Smooth muscle cell (in vitro differentiated cells): ENCODE data around the gene SCAMP3. TPM values are rescaled to one million over a fixed set of nuclear protein-coding genes. Genes with fewer than 3 reads are reported as not detected.
A peak's percentile ranks its signal among the peaks of the same experiment; 100 is the strongest.

Experiments
- DNase-seq: peaks from one replicate; lab custom pipeline; 2025; ENCODE audit not compliant: unreplicated experiment; lab: John Stamatoyannopoulos, UW
- H2AFZ ChIP-seq: fragments of 200-600 bp; sonication (generic); 2 replicates; pipeline ENCODE4 v1.6.0; 2016; ENCODE audit warnings: antibody characterized with exemption, low read depth, mild to moderate bottlenecking
- H3F3A ChIP-seq: fragments of 200-600 bp; sonication (generic); 2 replicates; pipeline ENCODE4 v1.6.0; 2017; ENCODE audit warnings: antibody characterized with exemption, low read depth
- H3K27ac ChIP-seq: fragments of 200-600 bp; sonication (generic); 2 replicates; pipeline ENCODE4 v1.5.1; 2016; ENCODE audit warnings: low read depth, mild to moderate bottlenecking
- H3K27me3 ChIP-seq: fragments of 200-600 bp; sonication (generic); 2 replicates; pipeline ENCODE4 v1.6.1; 2016; ENCODE audit warnings: low read depth, mild to moderate bottlenecking
- H3K36me3 ChIP-seq: fragments of 200-600 bp; sonication (generic); 2 replicates; pipeline ENCODE4 v1.5.1; 2016; ENCODE audit warnings: low read depth
- H3K4me1 ChIP-seq: fragments of 200-600 bp; sonication (generic); 2 replicates; pipeline ENCODE4 v1.5.1; 2016; ENCODE audit warnings: low read depth
- H3K4me2 ChIP-seq: fragments of 200-600 bp; sonication (generic); 2 replicates; pipeline ENCODE4 v1.6.0; 2016; ENCODE audit warnings: mild to moderate bottlenecking
- H3K4me3 ChIP-seq: fragments of 200-600 bp; sonication (generic); 2 replicates; pipeline ENCODE4 v1.5.1; 2016; ENCODE audit warnings: mild to moderate bottlenecking
- H3K79me2 ChIP-seq: fragments of 200-600 bp; sonication (generic); 2 replicates; pipeline ENCODE4 v1.6.0; 2016; ENCODE audit warnings: low read depth, mild to moderate bottlenecking
- H3K9ac ChIP-seq: fragments of 200-600 bp; sonication (generic); 2 replicates; pipeline ENCODE4 v1.6.0; 2016; ENCODE audit warnings: low read depth
- H3K9me3 ChIP-seq: fragments of 200-600 bp; sonication (generic); replicated peaks from 2 replicates; pipeline ENCODE4 v1.5.1; 2016; ENCODE audit warnings: low read depth
- H4K20me1 ChIP-seq: fragments of 200-600 bp; sonication (generic); 2 replicates; pipeline ENCODE4 v1.6.0; 2016; ENCODE audit warnings: low read depth
- CTCF ChIP-seq: fragments of 200-600 bp; sonication (generic); IDR thresholded peaks from 2 replicates; pipeline ENCODE4 v1.5.1; 2017; ENCODE audit warnings: borderline replicate concordance, mild to moderate bottlenecking, antibody characterized with exemption; ENCODE audit not compliant: insufficient read depth, poor library complexity, severe bottlenecking
- WGBS: methylation state at CpG from one replicate; pipeline ENCODE4 v1.1.7; 2016; ENCODE audit warnings: low lambda C conversion rate; 5-methylcytosine and 5-hydroxymethylcytosine counted together
- polyA plus RNA-seq: library from polyadenylated mRNA; unstranded; fragments of >200 nt; fragmentation: Nextera tagmentation; extraction: Ambion mirVana; gene quantifications from 2 replicates; pipeline ENCODE4 v1.2.1, GENCODE V29; 2016
- total RNA-seq: library from RNA; depleted of rRNA; stranded (reverse); fragments of >200 nt; gene quantifications from 2 replicates; pipeline ENCODE4 v1.2.3, GENCODE V29; 2014

SCAMP3 gene
- total and polyA plus RNA-seq, 2 experiments from 2014 or later = 51.4 to 118 TPM

GRCh38 chr1:155244368-155245162 is 17.6 kb downstream of the SCAMP3 start:
- peak; percentile 38 for TF ChIP-seq CTCF
- Histone ChIP-seq H3K4me2 (peak overlapping the region; percentile 87), H3F3A (peaks cover 12% of the 10 kb centered on the region), H3K36me3 (no peaks in the 10 kb centered on the region), H4K20me1 (no peaks in the 10 kb centered on the region), H3K79me2 (no peaks in the 10 kb centered on the region), H3K9me3 (no peaks in the 10 kb centered on the region), H3K27me3 (no peaks in the 10 kb centered on the region), H2AFZ (peak overlapping the region; percentile 82), H3K27ac (peak overlapping the region; percentile 79), H3K4me3 (peak overlapping the region; percentile 59), H3K4me1 (no peaks in the 10 kb centered on the region), H3K9ac (peak overlapping the region; percentile 20)
- under 1% methylated on average over 52 of the region's 53 CpGs for WGBS
- DNase-seq = peak; percentile 88

- WGBS = 39% methylated on average over 3 of the region's 3 CpGs
- TF ChIP-seq CTCF = no peak
- Histone ChIP-seq H3K4me1 (no peaks in the 10 kb centered on the region), H3K4me2 (peak overlapping the region; percentile 87), H2AFZ (no peak overlapping the region), H3K79me2 (no peaks in the 10 kb centered on the region), H3K27ac (no peak overlapping the region), H3K36me3 (no peaks in the 10 kb centered on the region), H4K20me1 (no peaks in the 10 kb centered on the region), H3K4me3 (peak overlapping the region; percentile 59), H3F3A (peaks cover 12% of the 10 kb centered on the region), H3K9ac (no peak overlapping the region), H3K9me3 (no peaks in the 10 kb centered on the region), H3K27me3 (no peaks in the 10 kb centered on the region)
- DNase-seq = no peak
These were observed 19.3 kb downstream of the SCAMP3 start for GRCh38 chr1:155242805-155243358.

- Histone ChIP-seq H3K4me3 (no peak overlapping the region), H3K79me2 (no peaks in the 10 kb centered on the region), H3K4me2 (no peak overlapping the region), H2AFZ (no peak overlapping the region), H3K9me3 (no peaks in the 10 kb centered on the region), H4K20me1 (no peaks in the 10 kb centered on the region), H3K27ac (no peak overlapping the region), H3K27me3 (no peaks in the 10 kb centered on the region), H3K9ac (no peak overlapping the region), H3K4me1 (no peaks in the 10 kb centered on the region), H3F3A (peaks cover 12% of the 10 kb centered on the region), H3K36me3 (no peaks in the 10 kb centered on the region)
- no peak for DNase-seq
- WGBS = 84% methylated on average over 4 of the region's 4 CpGs
- no peak for TF ChIP-seq CTCF
These were observed 20.3 kb downstream of the SCAMP3 start for GRCh38 chr1:155241841-155242264.
